Stomach (tissue), 9 donors: ENCODE data around the gene ZMYND8. TPM values are rescaled to one million over a fixed set of nuclear protein-coding genes. Genes with fewer than 3 reads are reported as not detected.

Experiments
- DNase-seq, 2 donors: peaks; one replicate each; pipeline versions ENCODE4 v3.0.0 to v3.0.0-alpha.2; 2013 to 2019
- H3K27ac ChIP-seq, 5 donors: fragments of 200-600 bp in 4 of 5; sonication (generic) in 4 of 5; one replicate each; pipeline ENCODE4 v1.5.1; 2013 to 2019; ENCODE audit warnings: mild to moderate bottlenecking in 1 of 5, moderate library complexity in 1 of 5
- H3K27me3 ChIP-seq, 3 donors: fragments of 200-600 bp; sonication (generic); one replicate each; pipeline ENCODE4 v1.5.1; 2017 to 2019; ENCODE audit warnings: mixed run types in 1 of 3
- H3K36me3 ChIP-seq, 4 donors: fragments of 200-600 bp; sonication (generic); 1 replicate in 3 of 4; 2 replicates in 1 of 4; pipeline ENCODE4 v1.5.1; 2016 to 2019
- H3K4me1 ChIP-seq, 4 donors: fragments of 200-600 bp; sonication (generic); one replicate each; pipeline ENCODE4 v1.5.1; 2016 to 2019
- H3K4me3 ChIP-seq, 4 donors: fragments of 200-600 bp; sonication (generic) in 3 of 4; one replicate each; pipeline ENCODE4 v1.5.1; 2016 to 2019; ENCODE audit warnings: mild to moderate bottlenecking in 1 of 4
- H3K9me3 ChIP-seq, 4 donors: fragments of 200-600 bp; sonication (generic); one replicate each; pipeline ENCODE4 v1.5.1; 2016 to 2019
- CTCF ChIP-seq, 7 experiments: fragments of 450-650 bp in 4 of 7; fragments of 200-600 bp in 3 of 7; sonication (generic) in 3 of 7; IDR thresholded peaks; one replicate each; pipeline ENCODE4 v1.5.1; 2016 to 2019; ENCODE audit warnings: antibody characterized with exemption in 7 of 7, control low read depth in 2 of 7, mild to moderate bottlenecking in 1 of 7
- EP300 ChIP-seq: sonication (generic); formaldehyde crosslinking; IDR thresholded peaks from one replicate; pipeline ENCODE4 v1.6.1; 2017; ENCODE audit warnings: antibody characterized with exemption
- POLR2A ChIP-seq, 4 donors: fragments of 450-650 bp; IDR thresholded peaks; one replicate each; pipeline ENCODE4 v1.6.1; 2016; ENCODE audit warnings: antibody characterized with exemption in 4 of 4, control low read depth in 2 of 4, mild to moderate bottlenecking in 1 of 4, moderate library complexity in 1 of 4
- POLR2AphosphoS5 ChIP-seq, 3 donors: sonication (generic); formaldehyde crosslinking; IDR thresholded peaks; one replicate each; pipeline ENCODE4 v1.6.1; 2016; ENCODE audit warnings: antibody characterized with exemption in 3 of 3
- whole genome bisulfite sequencing, 5 donors: extraction: QIAGEN DNeasy Blood & Tissue Kit in 3 of 5; methylation state at CpG; one replicate each; pipeline versions ENCODE4 v1.1.5 to v1.1.7; 2013 to 2018; 5-methylcytosine and 5-hydroxymethylcytosine counted together
- intact Hi-C: fragments of 100-400 bp; cut with DNase I; formaldehyde crosslinking; loops from one replicate; pipeline ENCODE4 v1.15.1; 2023; ENCODE audit warnings: low total_unique reads
- polyA plus RNA-seq, 3 donors: library from polyadenylated mRNA; stranded (reverse); fragments of 200-250 nt; gene quantifications; one replicate each; pipeline ENCODE4 v1.2.3, GENCODE V29; 2013
- total RNA-seq, 5 donors: library from RNA; depleted of rRNA; stranded (reverse); fragments of >200 nt; gene quantifications; one replicate each; pipeline versions ENCODE4 v1.1.0 to v1.2.3, GENCODE V29; 2014 to 2016
- donor health status: healthy with polysubstance abuse.
- donor health status: Bipolar disorder and iron deficiency.
- donor health status: healthy.

ZMYND8 gene
- total and polyA plus RNA-seq, 8 donors = 9.2 to 82.6 (median 39.4) TPM

- no peak for DNase-seq
- H3K27ac ChIP-seq = peak overlapping the region; percentile 95 to 100 (median 99)
- intact Hi-C loops = no loop called here
- H3K4me1 ChIP-seq = peaks cover 83 to 94% (median 87%) of the 10 kb centered on the region in 4 donors
- WGBS, 5 donors = 18 to 33% (median 23%) methylated on average over 15 of the region's 15 CpGs
- no peaks in the 10 kb centered on the region for H3K9me3 ChIP-seq
- H3K27me3 ChIP-seq = no peaks in the 10 kb centered on the region
- TF ChIP-seq POLR2AphosphoS5 (IDR thresholded peaks at IDR 0.05) = no peak
- no peak for TF ChIP-seq CTCF (IDR thresholded peaks at IDR 0.05)
- no peak for TF ChIP-seq EP300
- no peak for TF ChIP-seq POLR2A (IDR thresholded peaks at IDR 0.05)
- H3K36me3 ChIP-seq = no peaks in the 10 kb centered on the region
- H3K4me3 ChIP-seq = peak overlapping the region in 1 of 4 donors; percentile 7
Measured at GRCh38 chr20:47358039-47358671, 1.7 kb upstream of the ZMYND8 start.

GRCh38 chr20:47357296-47358038 lies 968 bp upstream of the ZMYND8 start:
- intact Hi-C loops = no loop called here
- Histone ChIP-seq H3K36me3 (no peaks in the 10 kb centered on the region), H3K4me3 (peak overlapping the region; percentile 7 to 23 (median 17)), H3K4me1 (peaks cover 90 to 100% (median 94%) of the 10 kb centered on the region in 4 donors), H3K27ac (peak overlapping the region; percentile 95 to 100 (median 99)), H3K27me3 (no peaks in the 10 kb centered on the region), H3K9me3 (no peaks in the 10 kb centered on the region)
- peak; percentile 96 for DNase-seq
- TF ChIP-seq POLR2A (IDR thresholded peaks at IDR 0.05) = peak in 1 of 4 donors; percentile 40
- peak; percentile 57 to 89 (median 81) for TF ChIP-seq POLR2AphosphoS5 (IDR thresholded peaks at IDR 0.05)
- TF ChIP-seq CTCF (IDR thresholded peaks at IDR 0.05) = no peak
- peak; percentile 40 for TF ChIP-seq EP300
- WGBS, 5 donors = 2 to 6% (median 3%) methylated on average over 23 to 29 of the region's 29 CpGs

GRCh38 chr20:47356220-47356525 lies 326 bp downstream of the ZMYND8 start:
- intact Hi-C loops = no loop called here
- Histone ChIP-seq H3K9me3 (no peaks in the 10 kb centered on the region), H3K4me1 (peaks cover 93 to 100% (median 100%) of the 10 kb centered on the region in 4 donors), H3K27me3 (no peaks in the 10 kb centered on the region), H3K36me3 (no peaks in the 10 kb centered on the region), H3K4me3 (peak overlapping the region; percentile 14 to 34 (median 24)), H3K27ac (peak overlapping the region; percentile 95 to 100 (median 99))
- DNase-seq = no peak
- TF ChIP-seq POLR2AphosphoS5 (IDR thresholded peaks at IDR 0.05) (no peak), POLR2A (IDR thresholded peaks at IDR 0.05) (no peak), CTCF (IDR thresholded peaks at IDR 0.05) (no peak), EP300 (no peak)

- Histone ChIP-seq H3K9me3 (no peaks in the 10 kb centered on the region), H3K27me3 (no peaks in the 10 kb centered on the region), H3K4me1 (peaks cover 93 to 100% (median 100%) of the 10 kb centered on the region in 4 donors), H3K36me3 (no peaks in the 10 kb centered on the region), H3K4me3 (peak overlapping the region; percentile 14 to 34 (median 24)), H3K27ac (peak overlapping the region; percentile 95 to 100 (median 99))
- intact Hi-C loops = no loop called here
- TF ChIP-seq POLR2AphosphoS5 (IDR thresholded peaks at IDR 0.05) = no peak
- TF ChIP-seq EP300 = no peak
- TF ChIP-seq CTCF (IDR thresholded peaks at IDR 0.05) = no peak
- TF ChIP-seq POLR2A (IDR thresholded peaks at IDR 0.05) = no peak
- WGBS, 5 donors = 11 to 33% (median 15%) methylated on average over 2 of the region's 2 CpGs
- DNase-seq = peak in 1 of 2 donors; percentile 62
Measured at GRCh38 chr20:47355489-47356219, 845 bp downstream of the ZMYND8 start.
